GM06990 (cell line): ENCODE data around the gene STK4.

ENCODE experiments used
- DNase-seq: peaks from one replicate; pipeline ENCODE4 v3.0.0-alpha.2; 2011; ENCODE audit not compliant: insufficient read length; ENCODE audit errors: extremely low read depth
- H3K27me3 ChIP-seq: replicated peaks from 2 replicates; pipeline ENCODE4 v1.6.0; 2011; ENCODE audit warnings: low read length; ENCODE audit not compliant: control insufficient read depth, insufficient read depth
- H3K36me3 ChIP-seq: 2 replicates; pipeline ENCODE4 v1.5.1; 2011; ENCODE audit warnings: low read length; ENCODE audit not compliant: control insufficient read depth, insufficient read depth
- H3K4me3 ChIP-seq: replicated peaks from 2 replicates; pipeline ENCODE4 v1.5.1; 2011; ENCODE audit warnings: low read depth, mild to moderate bottlenecking, control low read depth, low read length
- CTCF ChIP-seq: IDR thresholded peaks from 2 replicates; pipeline ENCODE4 v1.5.1; 2011; ENCODE audit warnings: low read length, control low read depth, mild to moderate bottlenecking, inconsistent platforms; ENCODE audit not compliant: insufficient read depth, poor library complexity, severe bottlenecking

STK4 gene

DNA sequence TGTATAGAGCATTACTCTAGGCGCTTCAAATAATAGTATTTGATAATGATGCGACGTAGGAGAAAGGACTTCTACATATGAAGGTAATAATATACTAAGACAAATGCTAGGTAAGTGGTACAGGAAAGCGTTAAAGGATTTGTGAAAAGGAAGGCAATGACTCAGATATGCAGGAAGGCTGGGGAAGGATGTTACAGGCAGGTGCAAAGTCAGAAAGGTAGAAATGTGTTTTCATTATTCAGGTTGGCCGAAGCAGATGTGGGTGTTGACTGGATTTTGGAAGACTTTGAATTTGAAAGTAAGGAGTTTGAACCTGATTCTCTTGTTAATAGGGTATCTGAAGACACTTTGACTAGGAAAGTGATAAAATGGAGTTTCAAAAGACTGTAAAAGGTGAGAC is 51.0 kb downstream of the STK4 start:
- Histone ChIP-seq H3K27me3 (no peaks in the 10 kb centered on the region), H3K4me3 (no peak overlapping the region), H3K36me3 (peaks cover 3% of the 10 kb centered on the region)
- DNase-seq = no peak
- TF ChIP-seq CTCF = no peak

GRCh38 chr20:45017857-45018256 is 51.5 kb downstream of the STK4 start:
- no peaks in the 10 kb centered on the region for H3K27me3 ChIP-seq
- no peak overlapping the region for H3K4me3 ChIP-seq
- peaks cover 3% of the 10 kb centered on the region for H3K36me3 ChIP-seq
- TF ChIP-seq CTCF = no peak
- no peak for DNase-seq

DNA sequence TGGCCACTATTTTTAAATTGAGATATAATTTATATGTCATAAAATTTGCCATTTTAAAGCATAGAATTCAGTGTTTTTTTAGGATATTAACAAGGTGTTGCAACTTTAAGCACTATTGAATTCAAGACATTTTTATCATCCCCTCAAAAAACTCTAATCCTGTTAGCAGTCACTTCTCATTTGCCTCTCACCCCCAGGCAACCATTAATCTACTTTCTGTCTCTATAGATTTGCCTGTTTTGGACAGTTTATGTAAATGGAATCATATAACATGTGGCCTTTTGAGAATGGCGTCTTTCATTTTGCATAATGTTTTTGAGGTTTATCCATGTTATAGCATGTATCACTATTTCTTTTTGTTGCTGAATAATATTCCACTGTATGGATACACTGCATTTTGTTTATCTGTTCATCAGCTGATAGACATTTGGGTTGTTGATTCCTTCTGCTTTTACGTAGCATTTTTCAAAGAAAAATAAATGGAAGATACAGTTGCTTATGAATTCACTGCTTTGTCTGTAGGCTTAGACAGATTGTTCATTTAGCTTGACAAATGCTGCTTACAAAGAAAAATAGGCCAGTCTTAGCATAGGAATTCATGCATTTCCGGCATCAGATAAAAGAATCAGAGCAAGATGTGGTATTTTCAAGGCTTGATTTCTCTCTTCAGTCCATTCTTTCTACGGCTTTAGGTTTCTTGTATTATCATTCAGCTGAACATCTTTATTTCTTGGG is 52.9 kb downstream of the STK4 start:
- TF ChIP-seq CTCF = no peak
- no peak overlapping the region for H3K4me3 ChIP-seq
- no peaks in the 10 kb centered on the region for H3K27me3 ChIP-seq
- H3K36me3 ChIP-seq = peaks cover 3% of the 10 kb centered on the region
- DNase-seq = no peak

- TF ChIP-seq CTCF = no peak
- no peak for DNase-seq
- H3K36me3 ChIP-seq = peaks cover 3% of the 10 kb centered on the region
Observed at GRCh38 chr20:45019762-45020123, 53.4 kb downstream of the STK4 start.

DNA sequence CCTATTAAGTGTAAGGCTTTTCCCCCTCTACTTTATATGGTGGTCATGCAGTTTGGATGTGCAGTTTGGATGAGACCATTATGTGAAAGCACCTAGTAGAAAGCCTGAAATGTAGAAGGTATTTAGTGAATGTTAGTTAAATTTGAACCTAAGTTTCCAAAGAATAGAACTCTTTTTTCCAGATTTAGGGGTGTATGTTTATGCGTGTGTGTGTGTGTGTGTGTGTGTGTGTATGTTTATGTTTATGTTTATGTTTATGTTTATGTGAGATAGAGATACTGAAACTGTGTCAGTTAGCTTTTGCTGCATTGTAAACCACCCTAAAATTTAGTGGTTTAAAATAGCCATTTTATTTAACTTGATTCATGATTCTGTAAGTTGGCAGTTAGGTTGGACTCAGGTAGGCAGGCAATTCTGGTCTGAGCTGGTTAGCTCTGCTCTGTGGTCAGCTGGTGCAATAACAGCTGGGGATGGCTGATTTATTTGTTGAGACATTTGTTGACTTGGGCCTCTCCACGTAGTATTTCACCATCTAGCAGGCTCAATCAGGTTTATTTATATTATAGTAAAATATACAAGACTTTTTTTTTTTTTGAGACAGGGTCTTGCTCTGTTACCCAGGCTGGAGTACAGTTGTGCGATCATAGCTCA is 54.0 kb downstream of the STK4 start:
- Histone ChIP-seq H3K36me3 (peaks cover 7% of the 10 kb centered on the region), H3K4me3 (no peak overlapping the region), H3K27me3 (no peaks in the 10 kb centered on the region)
- DNase-seq = no peak
- TF ChIP-seq CTCF = no peak

More at GRCh38 chr20:45019762-45020123, 53.4 kb downstream of the STK4 start:
- Histone ChIP-seq H3K27me3 (no peaks in the 10 kb centered on the region), H3K4me3 (no peak overlapping the region)
